GM23338 (cell line): ENCODE measurements around the gene MTCL1. TPM values are rescaled to one million over a fixed set of nuclear protein-coding genes. Genes with fewer than 3 reads are reported as not detected.

Source experiments
- ATAC-seq: fragments of 200-7000 bp; cut with Tn5 transposase; 3 replicates; pipeline ENCODE4 v1.9.1; 2020
- DNase-seq: peaks from one replicate; pipeline ENCODE4 v3.0.0-alpha.2; 2015; ENCODE audit warnings: low spot score
- H2AFZ ChIP-seq: fragments of 200-600 bp; sonication (generic); 2 replicates; pipeline ENCODE4 v1.8.0; 2016; ENCODE audit warnings: antibody characterized with exemption, mild to moderate bottlenecking, moderate library complexity
- H3F3A ChIP-seq: fragments of 200-600 bp; sonication (generic); replicated peaks from 2 replicates; pipeline ENCODE4 v1.8.0; 2017; ENCODE audit warnings: antibody characterized with exemption, mixed run types, low read depth
- H3K27ac ChIP-seq: fragments of 200-600 bp; sonication (generic); 2 replicates; pipeline ENCODE4 v1.6.1; 2016; ENCODE audit warnings: low read depth
- H3K27me3 ChIP-seq: fragments of 200-600 bp; sonication (generic); 2 replicates; pipeline ENCODE4 v1.8.0; 2016; ENCODE audit warnings: mild to moderate bottlenecking, mixed run types, moderate library complexity; ENCODE audit not compliant: insufficient read depth
- H3K36me3 ChIP-seq: fragments of 200-600 bp; sonication (generic); 2 replicates; pipeline ENCODE4 v1.8.0; 2016; ENCODE audit warnings: mild to moderate bottlenecking; ENCODE audit not compliant: insufficient read depth
- H3K4me1 ChIP-seq: fragments of 200-600 bp; sonication (generic); 2 replicates; pipeline ENCODE4 v1.8.0; 2016; ENCODE audit warnings: mild to moderate bottlenecking, moderate library complexity; ENCODE audit not compliant: insufficient read depth
- H3K4me2 ChIP-seq: fragments of 200-600 bp; sonication (generic); 2 replicates; pipeline ENCODE4 v1.7.1; 2017; ENCODE audit warnings: mixed run types
- H3K4me3 ChIP-seq: fragments of 200-600 bp; sonication (generic); 2 replicates; pipeline ENCODE4 v1.6.1; 2016; ENCODE audit warnings: mixed run types
- H3K79me2 ChIP-seq: fragments of 200-600 bp; sonication (generic); replicated peaks from 2 replicates; pipeline ENCODE4 v1.8.0; 2017; ENCODE audit warnings: mild to moderate bottlenecking; ENCODE audit not compliant: insufficient read depth
- H3K9me2 ChIP-seq: fragments of 200-600 bp; sonication (generic); 2 replicates; pipeline ENCODE4 v1.8.0; 2017; ENCODE audit not compliant: insufficient read depth
- H4K20me1 ChIP-seq: fragments of 200-600 bp; sonication (generic); replicated peaks from 2 replicates; pipeline ENCODE4 v1.8.0; 2017; ENCODE audit warnings: mild to moderate bottlenecking; ENCODE audit not compliant: insufficient read depth
- H3K27ac Mint-ChIP-seq: 2 replicates; pipeline ENCODE4 v1.8.0; 2020; ENCODE audit warnings: inconsistent platforms, mild to moderate bottlenecking, moderate library complexity, mixed read lengths
- H3K27me3 Mint-ChIP-seq: 3 replicates; pipeline ENCODE4 v1.8.0; 2022; ENCODE audit warnings: low read depth, mild to moderate bottlenecking, moderate library complexity, mixed read lengths, inconsistent platforms; ENCODE audit not compliant: insufficient read depth, poor library complexity
- H3K36me3 Mint-ChIP-seq: 3 replicates; pipeline ENCODE4 v1.8.0; 2021; ENCODE audit warnings: low read depth, mild to moderate bottlenecking, inconsistent platforms, moderate library complexity, mixed read lengths
- H3K4me1 Mint-ChIP-seq: 3 replicates; pipeline ENCODE4 v1.8.0; 2020; ENCODE audit warnings: mild to moderate bottlenecking, inconsistent platforms, mixed read lengths
- H3K4me3 Mint-ChIP-seq: 3 replicates; pipeline ENCODE4 v1.8.0; 2021; ENCODE audit warnings: moderate library complexity, mild to moderate bottlenecking, inconsistent platforms, mixed read lengths
- H3K9me3 Mint-ChIP-seq: 3 replicates; pipeline ENCODE4 v1.8.0; 2020; ENCODE audit warnings: moderate library complexity, mild to moderate bottlenecking, inconsistent platforms, mixed read lengths
- CREB1 ChIP-seq: fragments of 250-450 bp; sonication (Bioruptor Pico); IDR thresholded peaks from 2 replicates; pipeline ENCODE4 v1.5.0; 2020; ENCODE audit warnings: low read depth, mild to moderate bottlenecking, moderate library complexity
- EZH2phosphoT487 ChIP-seq: fragments of 200-600 bp; sonication (generic); IDR thresholded peaks from one replicate; pipeline ENCODE4 v1.8.1; 2018; ENCODE audit warnings: antibody characterized with exemption; ENCODE audit not compliant: unreplicated experiment
- NANOG ChIP-seq: IDR thresholded peaks from 2 replicates; pipeline ENCODE4 v1.6.1; 2016; ENCODE audit warnings: antibody characterized with exemption, borderline replicate concordance
- POLR2AphosphoS5 ChIP-seq: IDR thresholded peaks from 2 replicates; pipeline ENCODE4 v1.6.1; 2016; ENCODE audit warnings: antibody characterized with exemption, low read depth
- STAT1 ChIP-seq: IDR thresholded peaks from one replicate; pipeline ENCODE4 v1.6.1; 2016; ENCODE audit warnings: antibody characterized with exemption; ENCODE audit not compliant: unreplicated experiment
- ZNF331 ChIP-seq: fragments of 250-450 bp; sonication (Bioruptor Pico); IDR thresholded peaks from 2 replicates; pipeline ENCODE4 v1.5.0; 2020; ENCODE audit warnings: low read depth, mild to moderate bottlenecking, moderate library complexity
- polyA plus RNA-seq: library from polyadenylated mRNA; unstranded; fragments of >200 nt; fragmentation: Nextera tagmentation; extraction: Ambion mirVana; gene quantifications from 2 replicates; pipeline ENCODE4 v1.2.1, GENCODE V29; 2016
- total RNA-seq: library from RNA; depleted of rRNA; stranded (reverse); fragments of >200 nt; shearing (Covaris generic); gene quantifications from 2 replicates; pipeline ENCODE4 v1.2.3, GENCODE V29; 2014
- TF ChIP-seq, protein P1 (sequence below): fragments of 250-450 bp; sonication (Bioruptor Pico); IDR thresholded peaks from 2 replicates; pipeline ENCODE4 v1.5.0; 2020; ENCODE audit warnings: mild to moderate bottlenecking, moderate library complexity
- TF ChIP-seq, protein P2 (sequence below): IDR thresholded peaks from 2 replicates; pipeline ENCODE4 v1.6.1; 2016; ENCODE audit warnings: antibody characterized with exemption
- TF ChIP-seq, protein P3 (sequence below), 2 experiments: fragments of 200-600 bp in 1 of 2; sonication (generic) in 1 of 2; conservative IDR thresholded peaks; 2 replicates each; pipeline versions ENCODE4 v1.5.1 to v1.6.1; 2016 to 2017; ENCODE audit warnings: antibody characterized with exemption in 2 of 2, low read depth in 2 of 2, mild to moderate bottlenecking in 2 of 2, moderate library complexity in 1 of 2

The MTCL1 gene
- total and polyA plus RNA-seq, 2 experiments from 2014 or later = 14.4 to 45.0 TPM

DNA sequence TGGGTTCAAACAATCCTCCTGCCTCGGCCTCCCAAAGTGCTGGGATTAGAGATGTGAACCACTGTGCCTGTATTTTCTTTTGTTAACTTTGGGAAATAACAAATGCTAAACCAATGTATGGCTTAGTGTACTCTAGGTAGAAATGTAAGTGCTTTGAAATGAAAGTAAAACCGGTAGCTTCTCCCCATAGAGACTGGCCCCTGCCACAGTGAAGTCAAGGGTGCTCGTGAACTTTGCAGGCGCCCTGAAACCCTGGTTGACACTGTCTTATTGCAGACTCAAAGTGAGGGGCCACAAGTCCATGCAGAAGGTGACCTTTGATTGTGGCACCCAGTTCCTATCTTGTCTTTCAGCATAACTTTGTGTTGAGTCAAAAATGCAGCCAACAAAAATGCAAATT is 24.2 kb upstream of the MTCL1 start:
- H3K9me3 Mint-ChIP-seq = no peaks in the 10 kb centered on the region
- Histone ChIP-seq H4K20me1 (no peaks in the 10 kb centered on the region), H3K36me3 (no peaks in the 10 kb centered on the region), H3K9me2 (no peaks in the 10 kb centered on the region), H3K4me3 (no peak overlapping the region), H3F3A (no peaks in the 10 kb centered on the region), H3K4me1 (peaks cover 10% of the 10 kb centered on the region), H3K27ac (no peak overlapping the region), H3K27me3 (no peaks in the 10 kb centered on the region), H2AFZ (0 out of 2 replicates have a peak overlapping the region, but pooled peaks have one; percentile 47), H3K4me2 (no peak overlapping the region), H3K79me2 (no peaks in the 10 kb centered on the region)
- no peak overlapping the region for H3K27ac Mint-ChIP-seq
- TF ChIP-seq STAT1 (no peak), CREB1 (CRISPR knock-in tag) (no peak), EZH2phosphoT487 (no peak), ZNF331 (no peak), NANOG (no peak), POLR2AphosphoS5 (no peak)
- TF ChIP-seq, protein P1, sequence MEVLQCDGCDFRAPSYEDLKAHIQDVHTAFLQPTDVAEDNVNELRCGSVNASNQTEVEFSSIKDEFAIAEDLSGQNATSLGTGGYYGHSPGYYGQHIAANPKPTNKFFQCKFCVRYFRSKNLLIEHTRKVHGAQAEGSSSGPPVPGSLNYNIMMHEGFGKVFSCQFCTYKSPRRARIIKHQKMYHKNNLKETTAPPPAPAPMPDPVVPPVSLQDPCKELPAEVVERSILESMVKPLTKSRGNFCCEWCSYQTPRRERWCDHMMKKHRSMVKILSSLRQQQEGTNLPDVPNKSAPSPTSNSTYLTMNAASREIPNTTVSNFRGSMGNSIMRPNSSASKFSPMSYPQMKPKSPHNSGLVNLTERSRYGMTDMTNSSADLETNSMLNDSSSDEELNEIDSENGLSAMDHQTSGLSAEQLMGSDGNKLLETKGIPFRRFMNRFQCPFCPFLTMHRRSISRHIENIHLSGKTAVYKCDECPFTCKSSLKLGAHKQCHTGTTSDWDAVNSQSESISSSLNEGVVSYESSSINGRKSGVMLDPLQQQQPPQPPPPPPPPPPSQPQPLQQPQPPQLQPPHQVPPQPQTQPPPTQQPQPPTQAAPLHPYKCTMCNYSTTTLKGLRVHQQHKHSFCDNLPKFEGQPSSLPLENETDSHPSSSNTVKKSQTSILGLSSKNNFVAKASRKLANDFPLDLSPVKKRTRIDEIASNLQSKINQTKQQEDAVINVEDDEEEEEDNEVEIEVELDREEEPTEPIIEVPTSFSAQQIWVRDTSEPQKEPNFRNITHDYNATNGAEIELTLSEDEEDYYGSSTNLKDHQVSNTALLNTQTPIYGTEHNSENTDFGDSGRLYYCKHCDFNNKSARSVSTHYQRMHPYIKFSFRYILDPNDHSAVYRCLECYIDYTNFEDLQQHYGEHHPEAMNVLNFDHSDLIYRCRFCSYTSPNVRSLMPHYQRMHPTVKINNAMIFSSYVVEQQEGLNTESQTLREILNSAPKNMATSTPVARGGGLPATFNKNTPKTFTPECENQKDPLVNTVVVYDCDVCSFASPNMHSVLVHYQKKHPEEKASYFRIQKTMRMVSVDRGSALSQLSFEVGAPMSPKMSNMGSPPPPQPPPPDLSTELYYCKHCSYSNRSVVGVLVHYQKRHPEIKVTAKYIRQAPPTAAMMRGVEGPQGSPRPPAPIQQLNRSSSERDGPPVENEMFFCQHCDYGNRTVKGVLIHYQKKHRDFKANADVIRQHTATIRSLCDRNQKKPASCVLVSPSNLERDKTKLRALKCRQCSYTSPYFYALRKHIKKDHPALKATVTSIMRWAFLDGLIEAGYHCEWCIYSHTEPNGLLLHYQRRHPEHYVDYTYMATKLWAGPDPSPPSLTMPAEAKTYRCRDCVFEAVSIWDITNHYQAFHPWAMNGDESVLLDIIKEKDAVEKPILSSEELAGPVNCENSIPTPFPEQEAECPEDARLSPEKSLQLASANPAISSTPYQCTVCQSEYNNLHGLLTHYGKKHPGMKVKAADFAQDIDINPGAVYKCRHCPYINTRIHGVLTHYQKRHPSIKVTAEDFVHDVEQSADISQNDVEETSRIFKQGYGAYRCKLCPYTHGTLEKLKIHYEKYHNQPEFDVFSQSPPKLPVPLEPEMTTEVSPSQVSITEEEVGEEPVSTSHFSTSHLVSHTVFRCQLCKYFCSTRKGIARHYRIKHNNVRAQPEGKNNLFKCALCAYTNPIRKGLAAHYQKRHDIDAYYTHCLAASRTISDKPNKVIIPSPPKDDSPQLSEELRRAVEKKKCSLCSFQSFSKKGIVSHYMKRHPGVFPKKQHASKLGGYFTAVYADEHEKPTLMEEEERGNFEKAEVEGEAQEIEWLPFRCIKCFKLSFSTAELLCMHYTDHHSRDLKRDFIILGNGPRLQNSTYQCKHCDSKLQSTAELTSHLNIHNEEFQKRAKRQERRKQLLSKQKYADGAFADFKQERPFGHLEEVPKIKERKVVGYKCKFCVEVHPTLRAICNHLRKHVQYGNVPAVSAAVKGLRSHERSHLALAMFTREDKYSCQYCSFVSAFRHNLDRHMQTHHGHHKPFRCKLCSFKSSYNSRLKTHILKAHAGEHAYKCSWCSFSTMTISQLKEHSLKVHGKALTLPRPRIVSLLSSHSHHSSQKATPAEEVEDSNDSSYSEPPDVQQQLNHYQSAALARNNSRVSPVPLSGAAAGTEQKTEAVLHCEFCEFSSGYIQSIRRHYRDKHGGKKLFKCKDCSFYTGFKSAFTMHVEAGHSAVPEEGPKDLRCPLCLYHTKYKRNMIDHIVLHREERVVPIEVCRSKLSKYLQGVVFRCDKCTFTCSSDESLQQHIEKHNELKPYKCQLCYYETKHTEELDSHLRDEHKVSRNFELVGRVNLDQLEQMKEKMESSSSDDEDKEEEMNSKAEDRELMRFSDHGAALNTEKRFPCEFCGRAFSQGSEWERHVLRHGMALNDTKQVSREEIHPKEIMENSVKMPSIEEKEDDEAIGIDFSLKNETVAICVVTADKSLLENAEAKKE = no peak
- TF ChIP-seq, protein P2, sequence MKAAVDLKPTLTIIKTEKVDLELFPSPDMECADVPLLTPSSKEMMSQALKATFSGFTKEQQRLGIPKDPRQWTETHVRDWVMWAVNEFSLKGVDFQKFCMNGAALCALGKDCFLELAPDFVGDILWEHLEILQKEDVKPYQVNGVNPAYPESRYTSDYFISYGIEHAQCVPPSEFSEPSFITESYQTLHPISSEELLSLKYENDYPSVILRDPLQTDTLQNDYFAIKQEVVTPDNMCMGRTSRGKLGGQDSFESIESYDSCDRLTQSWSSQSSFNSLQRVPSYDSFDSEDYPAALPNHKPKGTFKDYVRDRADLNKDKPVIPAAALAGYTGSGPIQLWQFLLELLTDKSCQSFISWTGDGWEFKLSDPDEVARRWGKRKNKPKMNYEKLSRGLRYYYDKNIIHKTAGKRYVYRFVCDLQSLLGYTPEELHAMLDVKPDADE = no peak
- TF ChIP-seq, protein P3, sequence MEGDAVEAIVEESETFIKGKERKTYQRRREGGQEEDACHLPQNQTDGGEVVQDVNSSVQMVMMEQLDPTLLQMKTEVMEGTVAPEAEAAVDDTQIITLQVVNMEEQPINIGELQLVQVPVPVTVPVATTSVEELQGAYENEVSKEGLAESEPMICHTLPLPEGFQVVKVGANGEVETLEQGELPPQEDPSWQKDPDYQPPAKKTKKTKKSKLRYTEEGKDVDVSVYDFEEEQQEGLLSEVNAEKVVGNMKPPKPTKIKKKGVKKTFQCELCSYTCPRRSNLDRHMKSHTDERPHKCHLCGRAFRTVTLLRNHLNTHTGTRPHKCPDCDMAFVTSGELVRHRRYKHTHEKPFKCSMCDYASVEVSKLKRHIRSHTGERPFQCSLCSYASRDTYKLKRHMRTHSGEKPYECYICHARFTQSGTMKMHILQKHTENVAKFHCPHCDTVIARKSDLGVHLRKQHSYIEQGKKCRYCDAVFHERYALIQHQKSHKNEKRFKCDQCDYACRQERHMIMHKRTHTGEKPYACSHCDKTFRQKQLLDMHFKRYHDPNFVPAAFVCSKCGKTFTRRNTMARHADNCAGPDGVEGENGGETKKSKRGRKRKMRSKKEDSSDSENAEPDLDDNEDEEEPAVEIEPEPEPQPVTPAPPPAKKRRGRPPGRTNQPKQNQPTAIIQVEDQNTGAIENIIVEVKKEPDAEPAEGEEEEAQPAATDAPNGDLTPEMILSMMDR (conservative IDR thresholded peaks at IDR 0.05; ENCODE audit: low read depth in 2 of 2) = no peak
- DNase-seq (no peak), ATAC-seq (no peak)
- no peaks in the 10 kb centered on the region for H3K36me3 Mint-ChIP-seq
- peaks cover 10% of the 10 kb centered on the region for H3K27me3 Mint-ChIP-seq
- peaks cover 8% of the 10 kb centered on the region for H3K4me1 Mint-ChIP-seq
- H3K4me3 Mint-ChIP-seq = no peak overlapping the region
